HUES6 (cell line): ENCODE measurements around the gene CCDC117.
"Not testable (repeated sequence)": the region's sequence is repeated elsewhere in the genome, so short reads cannot be mapped to it uniquely, and the experiment has no call there.

Source experiments
- H3K27ac ChIP-seq: 2 replicates; pipeline ENCODE4 v1.7.0; 2013; ENCODE audit warnings: low read depth, mild to moderate bottlenecking, low read length, inconsistent platforms
- H3K27me3 ChIP-seq: 2 replicates; pipeline ENCODE4 v1.6.1; 2013; ENCODE audit warnings: low read length; ENCODE audit not compliant: control insufficient read depth, insufficient read depth
- H3K36me3 ChIP-seq: 2 replicates; pipeline ENCODE4 v1.6.1; 2013; ENCODE audit warnings: low read length; ENCODE audit not compliant: control insufficient read depth, insufficient read depth
- H3K4me1 ChIP-seq: 2 replicates; pipeline ENCODE4 v1.6.1; 2013; ENCODE audit warnings: low read length; ENCODE audit not compliant: control insufficient read depth, insufficient read depth
- H3K4me3 ChIP-seq: 2 replicates; pipeline ENCODE4 v1.5.1; 2013; ENCODE audit warnings: low read depth, low read length
- H3K9ac ChIP-seq: one replicate; pipeline ENCODE4 v1.6.1; 2013; ENCODE audit warnings: mild to moderate bottlenecking, low read length
- H3K9me3 ChIP-seq: 2 replicates; pipeline ENCODE4 v1.6.1; 2013; ENCODE audit warnings: low read depth, low read length; ENCODE audit not compliant: control insufficient read depth, insufficient read depth

The CCDC117 gene

GRCh38 chr22:28793976-28794584 is 21.6 kb downstream of the CCDC117 start:
- Histone ChIP-seq H3K9me3 (no peaks in the 10 kb centered on the region), H3K27me3 (no peaks in the 10 kb centered on the region), H3K27ac (no peak overlapping the region), H3K4me1 (peaks cover 4% of the 10 kb centered on the region; the same call in 1 of the 2 replicates), H3K4me3 (no peak overlapping the region), H3K9ac (no peak overlapping the region), H3K36me3 (peaks cover 62% of the 10 kb centered on the region)

- Histone ChIP-seq H3K9ac (no peak overlapping the region), H3K27me3 (no peaks in the 10 kb centered on the region), H3K27ac (no peak overlapping the region), H3K9me3 (no peaks in the 10 kb centered on the region), H3K4me3 (no peak overlapping the region), H3K4me1 (peaks cover 4% of the 10 kb centered on the region; the same call in 1 of the 2 replicates), H3K36me3 (peaks cover 57% of the 10 kb centered on the region)
Measured at GRCh38 chr22:28795071-28795693, 22.7 kb downstream of the CCDC117 start.

GRCh38 chr22:28795932-28796856 is 23.7 kb downstream of the CCDC117 start:
- Histone ChIP-seq H3K36me3 (peaks cover 56% of the 10 kb centered on the region), H3K4me1 (peaks cover 4% of the 10 kb centered on the region; the same call in 1 of the 2 replicates), H3K27me3 (no peaks in the 10 kb centered on the region), H3K27ac (no peak overlapping the region), H3K9me3 (no peaks in the 10 kb centered on the region), H3K9ac (no peak overlapping the region), H3K4me3 (no peak overlapping the region)

- Histone ChIP-seq H3K27ac (peak overlapping the region; percentile 98), H3K9ac (peak overlapping the region; percentile 99), H3K36me3 (peaks cover 52% of the 10 kb centered on the region), H3K9me3 (no peaks in the 10 kb centered on the region), H3K4me3 (peak overlapping the region; percentile 98), H3K4me1 (peaks cover 14% of the 10 kb centered on the region), H3K27me3 (no peaks in the 10 kb centered on the region)
Measured at GRCh38 chr22:28798810-28799605, 26.5 kb downstream of the CCDC117 start.

- no peaks in the 10 kb centered on the region for H3K27me3 ChIP-seq
- H3K27ac ChIP-seq, result peak overlapping the region; percentile 98
- H3K36me3 ChIP-seq, result peaks cover 45% of the 10 kb centered on the region
- peak overlapping the region; percentile 99 for H3K9ac ChIP-seq
- peak overlapping the region; percentile 98 for H3K4me3 ChIP-seq
- H3K4me1 ChIP-seq, result peaks cover 14% of the 10 kb centered on the region
- H3K9me3 ChIP-seq, result no peaks in the 10 kb centered on the region
Measured at GRCh38 chr22:28799606-28800307, 27.3 kb downstream of the CCDC117 start.

- Histone ChIP-seq H3K4me1 (peaks cover 14% of the 10 kb centered on the region), H3K27me3 (no peaks in the 10 kb centered on the region), H3K9me3 (no peaks in the 10 kb centered on the region), H3K36me3 (peaks cover 38% of the 10 kb centered on the region), H3K9ac (peak within 1 kb of the TSS; percentile 99), H3K27ac (peak within 1 kb of the TSS; percentile 98), H3K4me3 (peak within 1 kb of the TSS; percentile 98)
Measured at GRCh38 chr22:28800308-28801041, 28.0 kb downstream of the CCDC117 start, which contains the start of gene XBP1. TSS of gene XBP1 (minus strand) at chr22:28800569.

GRCh38 chr22:28801845-28802594 is 29.5 kb downstream of the CCDC117 start:
- H3K27ac ChIP-seq, result no peak overlapping the region
- no peaks in the 10 kb centered on the region for H3K27me3 ChIP-seq
- H3K36me3 ChIP-seq, result peaks cover 22% of the 10 kb centered on the region
- H3K9ac ChIP-seq, result no peak overlapping the region
- H3K9me3 ChIP-seq, result no peaks in the 10 kb centered on the region
- H3K4me1 ChIP-seq, result peaks cover 14% of the 10 kb centered on the region
- peak overlapping the region; percentile 31 for H3K4me3 ChIP-seq

- H3K9ac ChIP-seq, result no peak overlapping the region
- H3K4me1 ChIP-seq, result peaks cover 14% of the 10 kb centered on the region
- H3K27ac ChIP-seq, result no peak overlapping the region
- H3K36me3 ChIP-seq, result peaks cover 17% of the 10 kb centered on the region
- H3K27me3 ChIP-seq, result no peaks in the 10 kb centered on the region
- no peak overlapping the region for H3K4me3 ChIP-seq
- H3K9me3 ChIP-seq, result no peaks in the 10 kb centered on the region
Measured at GRCh38 chr22:28802595-28803123, 30.2 kb downstream of the CCDC117 start.

GRCh38 chr22:28805426-28805825 is 32.9 kb downstream of the CCDC117 start:
- H3K27ac ChIP-seq, H3K9me3 ChIP-seq, H3K9ac ChIP-seq, H3K4me1 ChIP-seq, H3K36me3 ChIP-seq, H3K27me3 ChIP-seq, H3K4me3 ChIP-seq: not testable (repeated sequence)
